ENCODE data around the gene NRL.

GRCh38 chr14:24121210-24121609, 6.5 kb upstream of the NRL start:
- TF ChIP-seq POLR2AphosphoS5 (IDR thresholded peaks at IDR 0.05) (no peak), CTCF (IDR thresholded peaks at IDR 0.05) (no peak)

All from transverse colon (tissue), 4 donors.